Kidney (tissue), 14 donors: ENCODE data around the gene MSI2. TPM values are rescaled to one million over a fixed set of nuclear protein-coding genes. Genes with fewer than 3 reads are reported as not detected.
A peak's percentile ranks its signal among the peaks of the same experiment; 100 is the strongest.
"Not testable (repeated sequence)": the region's sequence is repeated elsewhere in the genome, so short reads cannot be mapped to it uniquely, and the experiment has no call there.

ENCODE experiments used
- DNase-seq, 5 donors: peaks; one replicate each; pipeline ENCODE4 v3.0.0-alpha.2; 2013 to 2020
- FAIRE-seq: peaks from 2 replicates; lab custom pipeline; 2012; peaks lifted over from hg19 to GRCh38; lab: Jason Lieb, UNC
- H3K27ac ChIP-seq, 2 donors: one replicate each; pipeline ENCODE4 v1.7.0; 2013; ENCODE audit warnings: low read depth in 2 of 2, low read length in 2 of 2, inconsistent platforms in 1 of 2
- H3K27me3 ChIP-seq: one replicate; pipeline ENCODE4 v1.7.1; 2013; ENCODE audit warnings: low read length, inconsistent platforms; ENCODE audit not compliant: control insufficient read depth, insufficient read depth
- H3K36me3 ChIP-seq, 3 donors: one replicate each; pipeline versions ENCODE4 v1.7.0 to v1.7.1; 2013; ENCODE audit warnings: low read length in 3 of 3, control low read depth in 1 of 3, inconsistent platforms in 1 of 3; ENCODE audit not compliant: insufficient read depth in 3 of 3, control insufficient read depth in 2 of 3
- H3K4me1 ChIP-seq, 3 donors: one replicate each; pipeline versions ENCODE4 v1.7.0 to v1.7.1; 2013; ENCODE audit warnings: low read length in 3 of 3, inconsistent platforms in 1 of 3, low read depth in 1 of 3; ENCODE audit not compliant: control insufficient read depth in 2 of 3, insufficient read depth in 2 of 3
- H3K4me3 ChIP-seq, 3 donors: one replicate each; pipeline versions ENCODE4 v1.7.0 to v1.8.1; 2013; ENCODE audit warnings: low read length in 3 of 3, control low read depth in 1 of 3, inconsistent platforms in 1 of 3
- H3K9ac ChIP-seq, 3 donors: one replicate each; pipeline versions ENCODE4 v1.7.0 to v1.7.1; 2013; ENCODE audit warnings: low read length in 3 of 3, control low read depth in 1 of 3, inconsistent platforms in 1 of 3
- H3K9me3 ChIP-seq, 3 donors: one replicate each; pipeline versions ENCODE4 v1.7.0 to v1.7.1; 2013; ENCODE audit warnings: low read length in 3 of 3, control low read depth in 1 of 3, inconsistent platforms in 1 of 3; ENCODE audit not compliant: control insufficient read depth in 2 of 3, insufficient read depth in 1 of 3
- CTCF ChIP-seq: IDR thresholded peaks from 3 replicates; pipeline ENCODE4 v1.5.1; 2012; ENCODE audit warnings: mild to moderate bottlenecking, moderate library complexity, borderline replicate concordance; ENCODE audit not compliant: insufficient read depth; ENCODE audit errors: extremely low read depth
- intact Hi-C: fragments of 100-400 bp; cut with DNase I; formaldehyde crosslinking; loops from one replicate; pipeline ENCODE4 v1.11.1; 2022
- polyA plus RNA-seq: library from polyadenylated mRNA; stranded (reverse); fragments of 350-450 nt; fragmentation: Illumina TruSeq; extraction: RNeasy Lipid Tissue Mini Kit (QIAGEN cat#74804); gene quantifications from one replicate; pipeline ENCODE4 v1.2.3, GENCODE V29; 2014; ENCODE audit warnings: low read depth, low replicate concordance; ENCODE audit not compliant: insufficient read depth
- total RNA-seq: library from RNA; stranded (reverse); fragmentation: NEBNext Ultra II Directional; extraction: Animal tissue kit (Norgen Biotek cat#: 25700); gene quantifications from one replicate; pipeline ENCODE4 v1.2.1, GENCODE V29; 2021
- donor health status: control.
- donor health status: control.
- donor health status: control.
- donor health status: control.
- donor health status: control.
- donor health status: DM: yes; HTN: yes; CAD: no.
- donor health status: Normal renal cell carcinoma (clear cell type).

Gene MSI2
- total and polyA plus RNA-seq, 2 donors from 2014 or later: 69.2 to 151 TPM

GRCh38 chr17:57498443-57498842 lies 242.1 kb downstream of the MSI2 start:
- Histone ChIP-seq H3K9ac (no peak overlapping the region), H3K9me3 (no peaks in the 10 kb centered on the region), H3K27ac (no peak overlapping the region), H3K36me3 (peaks cover 0 to 5% (median 0%) of the 10 kb centered on the region in 3 donors), H3K27me3 (no peaks in the 10 kb centered on the region), H3K4me1 (peaks cover 0 to 11% (median 4%) of the 10 kb centered on the region in 3 donors), H3K4me3 (no peak overlapping the region)
- intact Hi-C loops: no loop called here
- DNase-seq: no peak
- no peak for FAIRE-seq
- TF ChIP-seq CTCF: no peak

DNA sequence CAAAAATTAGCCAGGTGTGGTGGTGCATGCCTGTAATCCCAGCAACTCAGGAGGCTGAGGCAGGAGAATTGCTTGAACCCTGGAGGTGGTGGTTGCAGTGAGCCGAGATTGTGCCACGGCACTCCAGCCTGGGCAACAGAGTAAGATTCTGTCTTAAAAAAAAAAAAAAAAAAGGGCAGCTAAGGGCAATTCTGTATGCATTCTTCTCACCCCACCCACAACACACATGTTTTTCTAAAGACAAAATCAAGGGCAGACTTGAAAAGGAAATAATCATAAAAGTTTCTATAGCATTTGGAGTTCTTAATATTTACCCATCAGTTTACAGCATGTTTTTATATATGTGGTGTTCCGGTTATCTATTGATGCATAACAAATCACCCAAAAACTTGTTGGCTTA lies 242.9 kb downstream of the MSI2 start:
- H3K27ac ChIP-seq, H3K36me3 ChIP-seq, H3K9me3 ChIP-seq, H3K4me3 ChIP-seq, H3K27me3 ChIP-seq, FAIRE-seq, DNase-seq, intact Hi-C loops, H3K9ac ChIP-seq: not testable (repeated sequence)
- H3K4me1 ChIP-seq: peaks cover 0 to 11% (median 4%) of the 10 kb centered on the region in 3 donors

DNA sequence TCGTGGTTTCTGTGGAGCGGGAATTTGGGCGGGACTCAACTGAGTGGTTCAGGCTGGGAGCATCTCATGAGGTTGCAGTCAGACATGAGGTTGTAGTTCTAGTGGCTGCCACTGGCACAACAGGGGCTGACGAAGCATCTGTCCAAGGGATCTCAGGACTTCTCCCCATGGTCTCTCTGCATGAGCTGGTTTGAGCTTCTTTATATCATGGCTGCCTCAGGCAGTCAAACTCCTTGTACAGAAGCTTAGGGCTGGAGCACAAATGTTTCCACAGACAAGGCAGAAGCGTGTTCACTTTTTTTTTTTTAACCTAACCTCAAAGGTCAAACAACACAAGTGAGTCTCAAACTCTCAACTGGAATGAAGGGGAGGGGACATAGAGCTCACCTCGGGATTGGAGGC lies 243.3 kb downstream of the MSI2 start:
- intact Hi-C loops: no loop called here
- TF ChIP-seq CTCF: no peak
- Histone ChIP-seq H3K36me3 (no peaks in the 10 kb centered on the region), H3K27me3 (no peaks in the 10 kb centered on the region), H3K4me1 (peaks cover 0 to 11% (median 4%) of the 10 kb centered on the region in 3 donors), H3K9me3 (no peaks in the 10 kb centered on the region), H3K4me3 (no peak overlapping the region), H3K27ac (no peak overlapping the region), H3K9ac (no peak overlapping the region)
- no peak for FAIRE-seq
- DNase-seq: peak in 1 of 5 donors; percentile 33

GRCh38 chr17:57501016-57501415 lies 244.7 kb downstream of the MSI2 start:
- Histone ChIP-seq H3K9ac (no peak overlapping the region), H3K9me3 (no peaks in the 10 kb centered on the region), H3K4me3 (no peak overlapping the region), H3K4me1 (peaks cover 0 to 11% (median 7%) of the 10 kb centered on the region in 3 donors), H3K36me3 (no peaks in the 10 kb centered on the region), H3K27me3 (no peaks in the 10 kb centered on the region), H3K27ac (no peak overlapping the region)
- intact Hi-C loops: no loop called here
- no peak for TF ChIP-seq CTCF
- no peak for FAIRE-seq
- no peak for DNase-seq
